ENCODE measurements around the gene CALHM6. TPM values are rescaled to one million over a fixed set of nuclear protein-coding genes. Genes with fewer than 3 reads are reported as not detected.

Gene CALHM6
- total RNA-seq, 1 experiment from 2014 or later: 0.44 TPM

DNA sequence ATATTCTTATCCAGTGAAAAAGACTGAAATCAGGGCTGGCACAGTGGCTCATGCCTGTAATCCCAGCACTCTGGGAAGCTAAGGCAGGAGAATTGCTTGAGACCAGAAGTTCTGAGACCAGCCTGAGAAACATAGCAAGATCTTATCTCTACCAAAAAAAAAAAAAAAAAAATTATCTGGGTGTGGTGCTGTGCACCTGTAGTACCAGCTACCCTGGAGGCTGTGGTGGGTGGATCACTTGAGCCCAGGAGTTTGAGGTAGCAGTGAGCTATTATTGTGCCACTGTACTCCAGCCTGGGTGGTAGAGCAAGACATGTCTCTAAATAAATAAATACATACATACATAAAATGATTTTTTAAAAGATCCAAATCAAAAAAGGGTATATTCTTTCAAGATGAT is 6.3 kb downstream of the CALHM6 start (continued):
- TF ChIP-seq CBFB (CRISPR knock-in tag; IDR thresholded peaks at IDR 0.05; ENCODE audit: low read depth) (no peak), ZNF317 (CRISPR knock-in tag; IDR thresholded peaks at IDR 0.05; ENCODE audit: borderline replicate concordance, low read depth) (no peak), ZNF232 (CRISPR knock-in tag; IDR thresholded peaks at IDR 0.05) (no peak), ZNF416 (CRISPR knock-in tag; IDR thresholded peaks at IDR 0.05) (no peak), HMGA2 (CRISPR knock-in tag; IDR thresholded peaks at IDR 0.05) (no peak), FOXJ3 (CRISPR knock-in tag; IDR thresholded peaks at IDR 0.05; ENCODE audit: borderline replicate concordance) (no peak)
- TF ChIP-seq, protein P1, sequence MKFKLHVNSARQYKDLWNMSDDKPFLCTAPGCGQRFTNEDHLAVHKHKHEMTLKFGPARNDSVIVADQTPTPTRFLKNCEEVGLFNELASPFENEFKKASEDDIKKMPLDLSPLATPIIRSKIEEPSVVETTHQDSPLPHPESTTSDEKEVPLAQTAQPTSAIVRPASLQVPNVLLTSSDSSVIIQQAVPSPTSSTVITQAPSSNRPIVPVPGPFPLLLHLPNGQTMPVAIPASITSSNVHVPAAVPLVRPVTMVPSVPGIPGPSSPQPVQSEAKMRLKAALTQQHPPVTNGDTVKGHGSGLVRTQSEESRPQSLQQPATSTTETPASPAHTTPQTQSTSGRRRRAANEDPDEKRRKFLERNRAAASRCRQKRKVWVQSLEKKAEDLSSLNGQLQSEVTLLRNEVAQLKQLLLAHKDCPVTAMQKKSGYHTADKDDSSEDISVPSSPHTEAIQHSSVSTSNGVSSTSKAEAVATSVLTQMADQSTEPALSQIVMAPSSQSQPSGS (CRISPR knock-in tag; IDR thresholded peaks at IDR 0.05; ENCODE audit: borderline replicate concordance, low read depth): no peak
- TF ChIP-seq, protein P2, sequence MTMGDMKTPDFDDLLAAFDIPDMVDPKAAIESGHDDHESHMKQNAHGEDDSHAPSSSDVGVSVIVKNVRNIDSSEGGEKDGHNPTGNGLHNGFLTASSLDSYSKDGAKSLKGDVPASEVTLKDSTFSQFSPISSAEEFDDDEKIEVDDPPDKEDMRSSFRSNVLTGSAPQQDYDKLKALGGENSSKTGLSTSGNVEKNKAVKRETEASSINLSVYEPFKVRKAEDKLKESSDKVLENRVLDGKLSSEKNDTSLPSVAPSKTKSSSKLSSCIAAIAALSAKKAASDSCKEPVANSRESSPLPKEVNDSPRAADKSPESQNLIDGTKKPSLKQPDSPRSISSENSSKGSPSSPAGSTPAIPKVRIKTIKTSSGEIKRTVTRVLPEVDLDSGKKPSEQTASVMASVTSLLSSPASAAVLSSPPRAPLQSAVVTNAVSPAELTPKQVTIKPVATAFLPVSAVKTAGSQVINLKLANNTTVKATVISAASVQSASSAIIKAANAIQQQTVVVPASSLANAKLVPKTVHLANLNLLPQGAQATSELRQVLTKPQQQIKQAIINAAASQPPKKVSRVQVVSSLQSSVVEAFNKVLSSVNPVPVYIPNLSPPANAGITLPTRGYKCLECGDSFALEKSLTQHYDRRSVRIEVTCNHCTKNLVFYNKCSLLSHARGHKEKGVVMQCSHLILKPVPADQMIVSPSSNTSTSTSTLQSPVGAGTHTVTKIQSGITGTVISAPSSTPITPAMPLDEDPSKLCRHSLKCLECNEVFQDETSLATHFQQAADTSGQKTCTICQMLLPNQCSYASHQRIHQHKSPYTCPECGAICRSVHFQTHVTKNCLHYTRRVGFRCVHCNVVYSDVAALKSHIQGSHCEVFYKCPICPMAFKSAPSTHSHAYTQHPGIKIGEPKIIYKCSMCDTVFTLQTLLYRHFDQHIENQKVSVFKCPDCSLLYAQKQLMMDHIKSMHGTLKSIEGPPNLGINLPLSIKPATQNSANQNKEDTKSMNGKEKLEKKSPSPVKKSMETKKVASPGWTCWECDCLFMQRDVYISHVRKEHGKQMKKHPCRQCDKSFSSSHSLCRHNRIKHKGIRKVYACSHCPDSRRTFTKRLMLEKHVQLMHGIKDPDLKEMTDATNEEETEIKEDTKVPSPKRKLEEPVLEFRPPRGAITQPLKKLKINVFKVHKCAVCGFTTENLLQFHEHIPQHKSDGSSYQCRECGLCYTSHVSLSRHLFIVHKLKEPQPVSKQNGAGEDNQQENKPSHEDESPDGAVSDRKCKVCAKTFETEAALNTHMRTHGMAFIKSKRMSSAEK (CRISPR knock-in tag; IDR thresholded peaks at IDR 0.05; ENCODE audit: borderline replicate concordance): no peak

DNA sequence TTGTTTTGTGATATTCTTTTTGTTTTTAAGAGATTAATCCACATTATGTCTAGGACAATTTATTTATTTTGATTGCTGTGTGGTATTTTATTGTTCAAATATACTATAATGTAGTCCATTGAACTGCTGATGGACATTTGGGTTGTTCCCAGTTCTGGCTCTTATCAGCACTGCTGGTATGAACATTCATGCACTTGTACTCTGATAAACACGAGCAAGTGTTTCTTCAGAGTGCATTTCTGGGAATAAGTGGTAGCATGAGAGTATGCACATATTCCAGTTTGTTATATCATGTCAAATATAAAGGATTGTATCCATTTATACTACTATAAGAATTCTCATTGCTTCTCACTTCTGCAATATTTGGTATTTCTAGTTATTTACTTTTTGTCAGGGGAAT is 7.1 kb downstream of the CALHM6 start:
- CTCF ChIA-PET: interaction anchor here (1.1 kb wide), 1 partner anchor 181 kb away, joined by 3 read pairs; no protein-coding TSS in a partner anchor

More for the DNA sequence above, 7.1 kb downstream of the CALHM6 start:
- no peak overlapping the region for H3K27ac Mint-ChIP-seq
- POLR2A ChIA-PET: no interaction called here
- ATAC-seq (no peak), DNase-seq (ENCODE audit: low spot score) (no peak)
- peaks cover 3% of the 10 kb centered on the region; the same call in 1 of the 2 replicates for H3K9me3 Mint-ChIP-seq
- TF ChIP-seq, protein P3, sequence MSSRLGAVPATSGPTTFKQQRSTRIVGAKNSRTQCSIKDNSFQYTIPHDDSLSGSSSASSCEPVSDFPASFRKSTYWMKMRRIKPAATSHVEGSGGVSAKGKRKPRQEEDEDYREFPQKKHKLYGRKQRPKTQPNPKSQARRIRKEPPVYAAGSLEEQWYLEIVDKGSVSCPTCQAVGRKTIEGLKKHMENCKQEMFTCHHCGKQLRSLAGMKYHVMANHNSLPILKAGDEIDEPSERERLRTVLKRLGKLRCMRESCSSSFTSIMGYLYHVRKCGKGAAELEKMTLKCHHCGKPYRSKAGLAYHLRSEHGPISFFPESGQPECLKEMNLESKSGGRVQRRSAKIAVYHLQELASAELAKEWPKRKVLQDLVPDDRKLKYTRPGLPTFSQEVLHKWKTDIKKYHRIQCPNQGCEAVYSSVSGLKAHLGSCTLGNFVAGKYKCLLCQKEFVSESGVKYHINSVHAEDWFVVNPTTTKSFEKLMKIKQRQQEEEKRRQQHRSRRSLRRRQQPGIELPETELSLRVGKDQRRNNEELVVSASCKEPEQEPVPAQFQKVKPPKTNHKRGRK (CRISPR knock-in tag; IDR thresholded peaks at IDR 0.05; ENCODE audit: borderline replicate concordance): no peak
- TF ChIP-seq ZNF423 (CRISPR knock-in tag; IDR thresholded peaks at IDR 0.05) (no peak), SMAD4 (CRISPR knock-in tag; IDR thresholded peaks at IDR 0.05) (no peak), CBFB (CRISPR knock-in tag; IDR thresholded peaks at IDR 0.05; ENCODE audit: low read depth) (no peak), JUN (CRISPR knock-in tag; IDR thresholded peaks at IDR 0.05) (no peak), ZNF121 (CRISPR knock-in tag; IDR thresholded peaks at IDR 0.05) (no peak), FOXJ3 (CRISPR knock-in tag; IDR thresholded peaks at IDR 0.05; ENCODE audit: borderline replicate concordance) (no peak)
- TF ChIP-seq, protein P4, sequence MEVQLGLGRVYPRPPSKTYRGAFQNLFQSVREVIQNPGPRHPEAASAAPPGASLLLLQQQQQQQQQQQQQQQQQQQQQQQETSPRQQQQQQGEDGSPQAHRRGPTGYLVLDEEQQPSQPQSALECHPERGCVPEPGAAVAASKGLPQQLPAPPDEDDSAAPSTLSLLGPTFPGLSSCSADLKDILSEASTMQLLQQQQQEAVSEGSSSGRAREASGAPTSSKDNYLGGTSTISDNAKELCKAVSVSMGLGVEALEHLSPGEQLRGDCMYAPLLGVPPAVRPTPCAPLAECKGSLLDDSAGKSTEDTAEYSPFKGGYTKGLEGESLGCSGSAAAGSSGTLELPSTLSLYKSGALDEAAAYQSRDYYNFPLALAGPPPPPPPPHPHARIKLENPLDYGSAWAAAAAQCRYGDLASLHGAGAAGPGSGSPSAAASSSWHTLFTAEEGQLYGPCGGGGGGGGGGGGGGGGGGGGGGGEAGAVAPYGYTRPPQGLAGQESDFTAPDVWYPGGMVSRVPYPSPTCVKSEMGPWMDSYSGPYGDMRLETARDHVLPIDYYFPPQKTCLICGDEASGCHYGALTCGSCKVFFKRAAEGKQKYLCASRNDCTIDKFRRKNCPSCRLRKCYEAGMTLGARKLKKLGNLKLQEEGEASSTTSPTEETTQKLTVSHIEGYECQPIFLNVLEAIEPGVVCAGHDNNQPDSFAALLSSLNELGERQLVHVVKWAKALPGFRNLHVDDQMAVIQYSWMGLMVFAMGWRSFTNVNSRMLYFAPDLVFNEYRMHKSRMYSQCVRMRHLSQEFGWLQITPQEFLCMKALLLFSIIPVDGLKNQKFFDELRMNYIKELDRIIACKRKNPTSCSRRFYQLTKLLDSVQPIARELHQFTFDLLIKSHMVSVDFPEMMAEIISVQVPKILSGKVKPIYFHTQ (CRISPR knock-in tag; IDR thresholded peaks at IDR 0.05): no peak
- TF ChIP-seq, protein P5, sequence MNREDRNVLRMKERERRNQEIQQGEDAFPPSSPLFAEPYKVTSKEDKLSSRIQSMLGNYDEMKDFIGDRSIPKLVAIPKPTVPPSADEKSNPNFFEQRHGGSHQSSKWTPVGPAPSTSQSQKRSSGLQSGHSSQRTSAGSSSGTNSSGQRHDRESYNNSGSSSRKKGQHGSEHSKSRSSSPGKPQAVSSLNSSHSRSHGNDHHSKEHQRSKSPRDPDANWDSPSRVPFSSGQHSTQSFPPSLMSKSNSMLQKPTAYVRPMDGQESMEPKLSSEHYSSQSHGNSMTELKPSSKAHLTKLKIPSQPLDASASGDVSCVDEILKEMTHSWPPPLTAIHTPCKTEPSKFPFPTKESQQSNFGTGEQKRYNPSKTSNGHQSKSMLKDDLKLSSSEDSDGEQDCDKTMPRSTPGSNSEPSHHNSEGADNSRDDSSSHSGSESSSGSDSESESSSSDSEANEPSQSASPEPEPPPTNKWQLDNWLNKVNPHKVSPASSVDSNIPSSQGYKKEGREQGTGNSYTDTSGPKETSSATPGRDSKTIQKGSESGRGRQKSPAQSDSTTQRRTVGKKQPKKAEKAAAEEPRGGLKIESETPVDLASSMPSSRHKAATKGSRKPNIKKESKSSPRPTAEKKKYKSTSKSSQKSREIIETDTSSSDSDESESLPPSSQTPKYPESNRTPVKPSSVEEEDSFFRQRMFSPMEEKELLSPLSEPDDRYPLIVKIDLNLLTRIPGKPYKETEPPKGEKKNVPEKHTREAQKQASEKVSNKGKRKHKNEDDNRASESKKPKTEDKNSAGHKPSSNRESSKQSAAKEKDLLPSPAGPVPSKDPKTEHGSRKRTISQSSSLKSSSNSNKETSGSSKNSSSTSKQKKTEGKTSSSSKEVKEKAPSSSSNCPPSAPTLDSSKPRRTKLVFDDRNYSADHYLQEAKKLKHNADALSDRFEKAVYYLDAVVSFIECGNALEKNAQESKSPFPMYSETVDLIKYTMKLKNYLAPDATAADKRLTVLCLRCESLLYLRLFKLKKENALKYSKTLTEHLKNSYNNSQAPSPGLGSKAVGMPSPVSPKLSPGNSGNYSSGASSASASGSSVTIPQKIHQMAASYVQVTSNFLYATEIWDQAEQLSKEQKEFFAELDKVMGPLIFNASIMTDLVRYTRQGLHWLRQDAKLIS (CRISPR knock-in tag; IDR thresholded peaks at IDR 0.05; ENCODE audit: borderline replicate concordance): no peak
- TF ChIP-seq, protein P6, sequence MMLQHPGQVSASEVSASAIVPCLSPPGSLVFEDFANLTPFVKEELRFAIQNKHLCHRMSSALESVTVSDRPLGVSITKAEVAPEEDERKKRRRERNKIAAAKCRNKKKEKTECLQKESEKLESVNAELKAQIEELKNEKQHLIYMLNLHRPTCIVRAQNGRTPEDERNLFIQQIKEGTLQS (CRISPR knock-in tag; conservative IDR thresholded peaks at IDR 0.05): no peak
- TF ChIP-seq, protein P7, sequence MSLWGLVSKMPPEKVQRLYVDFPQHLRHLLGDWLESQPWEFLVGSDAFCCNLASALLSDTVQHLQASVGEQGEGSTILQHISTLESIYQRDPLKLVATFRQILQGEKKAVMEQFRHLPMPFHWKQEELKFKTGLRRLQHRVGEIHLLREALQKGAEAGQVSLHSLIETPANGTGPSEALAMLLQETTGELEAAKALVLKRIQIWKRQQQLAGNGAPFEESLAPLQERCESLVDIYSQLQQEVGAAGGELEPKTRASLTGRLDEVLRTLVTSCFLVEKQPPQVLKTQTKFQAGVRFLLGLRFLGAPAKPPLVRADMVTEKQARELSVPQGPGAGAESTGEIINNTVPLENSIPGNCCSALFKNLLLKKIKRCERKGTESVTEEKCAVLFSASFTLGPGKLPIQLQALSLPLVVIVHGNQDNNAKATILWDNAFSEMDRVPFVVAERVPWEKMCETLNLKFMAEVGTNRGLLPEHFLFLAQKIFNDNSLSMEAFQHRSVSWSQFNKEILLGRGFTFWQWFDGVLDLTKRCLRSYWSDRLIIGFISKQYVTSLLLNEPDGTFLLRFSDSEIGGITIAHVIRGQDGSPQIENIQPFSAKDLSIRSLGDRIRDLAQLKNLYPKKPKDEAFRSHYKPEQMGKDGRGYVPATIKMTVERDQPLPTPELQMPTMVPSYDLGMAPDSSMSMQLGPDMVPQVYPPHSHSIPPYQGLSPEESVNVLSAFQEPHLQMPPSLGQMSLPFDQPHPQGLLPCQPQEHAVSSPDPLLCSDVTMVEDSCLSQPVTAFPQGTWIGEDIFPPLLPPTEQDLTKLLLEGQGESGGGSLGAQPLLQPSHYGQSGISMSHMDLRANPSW (CRISPR knock-in tag; conservative IDR thresholded peaks at IDR 0.05; ENCODE audit: low read depth): no peak
- H3K27me3 Mint-ChIP-seq (ENCODE audit: low read depth): peaks cover 6% of the 10 kb centered on the region
- H3K4me3 Mint-ChIP-seq: no peak overlapping the region
- H3K36me3 Mint-ChIP-seq: no peaks in the 10 kb centered on the region
- H3K4me1 Mint-ChIP-seq: peaks cover 17% of the 10 kb centered on the region
